ENCODE measurements around the gene TSPEAR. TPM values are rescaled to one million over a fixed set of nuclear protein-coding genes. Genes with fewer than 3 reads are reported as not detected.

The TSPEAR gene
- total RNA-seq, 1 experiment from 2014 or later = 0.32 TPM

DNA sequence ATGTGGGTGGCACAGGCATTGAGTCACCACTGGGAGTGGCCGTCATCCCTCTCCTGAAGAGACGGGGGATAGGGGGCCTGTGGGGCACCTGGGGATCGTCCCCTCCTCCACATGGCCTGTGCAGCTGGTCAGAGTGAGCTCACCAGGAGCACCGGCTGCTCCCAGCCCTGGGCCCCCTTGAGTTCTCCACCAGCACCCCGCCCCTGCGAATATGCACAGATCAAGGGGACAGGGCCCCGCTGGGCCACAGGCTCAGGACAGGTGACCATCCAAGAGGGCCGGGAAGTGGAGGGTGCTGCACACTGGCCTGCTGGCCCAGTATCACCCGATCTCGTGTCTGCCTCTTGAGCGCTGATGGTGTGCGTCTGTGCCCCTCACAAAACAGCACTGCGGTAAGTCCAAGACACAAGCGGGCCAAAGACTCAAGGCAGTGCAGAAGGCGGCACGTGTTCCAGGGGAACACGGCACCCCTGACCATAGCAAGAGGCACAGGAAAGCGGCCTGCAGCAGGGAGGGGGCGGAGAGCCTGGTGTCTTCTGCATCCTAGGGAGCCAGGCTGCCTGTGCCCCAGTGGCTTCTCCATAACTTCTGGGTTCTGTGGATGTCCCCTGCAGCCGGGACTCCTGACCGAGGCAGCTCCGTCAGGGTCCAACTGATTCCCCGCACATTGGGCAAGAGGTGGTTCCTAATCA lies 18.1 kb upstream of the TSPEAR start:
- intact Hi-C loops (cut with micrococcal nuclease; ENCODE audit: unreplicated experiment) = no loop called here
- no peaks in the 10 kb centered on the region for H3K9me3 ChIP-seq
- H3K27me3 ChIP-seq (replicated peaks; ENCODE audit: control insufficient read depth, insufficient read depth, low read length) = no peaks in the 10 kb centered on the region
- ChIA-PET POLR2A (no interaction called here), CTCF (no interaction called here)
- Mint-ChIP-seq H3K36me3 (ENCODE audit: insufficient read depth, unreplicated experiment) (no peaks in the 10 kb centered on the region), H3K27me3 (ENCODE audit: insufficient read depth, unreplicated experiment) (no peaks in the 10 kb centered on the region), H3K4me1 (ENCODE audit: low read depth, unreplicated experiment) (no peaks in the 10 kb centered on the region), H3K9me3 (ENCODE audit: unreplicated experiment) (no peaks in the 10 kb centered on the region), H3K4me3 (ENCODE audit: unreplicated experiment) (no peak overlapping the region), H3K27ac (ENCODE audit: unreplicated experiment) (no peak overlapping the region)
- H3K4me3 ChIP-seq (ENCODE audit: low read depth, low read length) = no peak overlapping the region
- no peaks in the 10 kb centered on the region for H3K36me3 ChIP-seq (ENCODE audit: control insufficient read depth, insufficient read depth, low read length)
- no TSS peak for BruUV-seq (replicated peaks)
- no peak for DNase-seq
- no peaks in the 10 kb centered on the region for H3K4me1 ChIP-seq
- TF ChIP-seq, protein P1, sequence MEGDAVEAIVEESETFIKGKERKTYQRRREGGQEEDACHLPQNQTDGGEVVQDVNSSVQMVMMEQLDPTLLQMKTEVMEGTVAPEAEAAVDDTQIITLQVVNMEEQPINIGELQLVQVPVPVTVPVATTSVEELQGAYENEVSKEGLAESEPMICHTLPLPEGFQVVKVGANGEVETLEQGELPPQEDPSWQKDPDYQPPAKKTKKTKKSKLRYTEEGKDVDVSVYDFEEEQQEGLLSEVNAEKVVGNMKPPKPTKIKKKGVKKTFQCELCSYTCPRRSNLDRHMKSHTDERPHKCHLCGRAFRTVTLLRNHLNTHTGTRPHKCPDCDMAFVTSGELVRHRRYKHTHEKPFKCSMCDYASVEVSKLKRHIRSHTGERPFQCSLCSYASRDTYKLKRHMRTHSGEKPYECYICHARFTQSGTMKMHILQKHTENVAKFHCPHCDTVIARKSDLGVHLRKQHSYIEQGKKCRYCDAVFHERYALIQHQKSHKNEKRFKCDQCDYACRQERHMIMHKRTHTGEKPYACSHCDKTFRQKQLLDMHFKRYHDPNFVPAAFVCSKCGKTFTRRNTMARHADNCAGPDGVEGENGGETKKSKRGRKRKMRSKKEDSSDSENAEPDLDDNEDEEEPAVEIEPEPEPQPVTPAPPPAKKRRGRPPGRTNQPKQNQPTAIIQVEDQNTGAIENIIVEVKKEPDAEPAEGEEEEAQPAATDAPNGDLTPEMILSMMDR (IDR thresholded peaks at IDR 0.05; ENCODE audit: insufficient read depth in 1 of 2, low read depth in 1 of 2, low read length in 1 of 2, severe bottlenecking in 1 of 2, unreplicated experiment in 1 of 2) = no peak

DNA sequence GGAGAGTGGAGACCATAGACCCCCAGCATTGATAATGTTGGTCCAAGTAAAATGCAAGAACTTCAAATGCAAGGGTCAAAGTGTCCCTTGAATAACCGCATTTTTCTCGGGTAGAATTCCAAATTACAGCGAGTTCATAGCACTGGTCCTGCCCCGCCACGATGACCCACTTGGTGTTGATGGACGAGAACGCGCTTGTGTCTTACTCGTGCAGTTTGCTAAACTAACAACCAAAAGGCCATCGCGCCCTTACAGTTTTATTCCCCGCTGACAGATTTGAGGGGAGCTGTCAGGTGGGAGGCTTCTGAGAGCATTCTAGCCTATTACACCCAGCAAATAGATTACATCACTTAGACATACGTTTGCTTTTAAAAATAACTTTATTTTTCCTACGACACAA lies 17.3 kb upstream of the TSPEAR start:
- no peaks in the 10 kb centered on the region for H3K27me3 ChIP-seq (replicated peaks; ENCODE audit: control insufficient read depth, insufficient read depth, low read length)
- no peaks in the 10 kb centered on the region for H3K36me3 ChIP-seq (ENCODE audit: control insufficient read depth, insufficient read depth, low read length)
- TF ChIP-seq, protein P1 (IDR thresholded peaks at IDR 0.05; ENCODE audit: insufficient read depth in 1 of 2, low read depth in 1 of 2, low read length in 1 of 2, severe bottlenecking in 1 of 2, unreplicated experiment in 1 of 2) = no peak
- DNase-seq = no peak
- BruUV-seq (replicated peaks) = no TSS peak
- peaks cover 2% of the 10 kb centered on the region for H3K27me3 Mint-ChIP-seq (ENCODE audit: insufficient read depth, unreplicated experiment)
- POLR2A ChIA-PET = no interaction called here
- no peaks in the 10 kb centered on the region for H3K4me1 ChIP-seq
- H3K9me3 Mint-ChIP-seq (ENCODE audit: unreplicated experiment) = no peaks in the 10 kb centered on the region
- intact Hi-C loops (cut with micrococcal nuclease; ENCODE audit: unreplicated experiment) = no loop called here
- H3K27ac Mint-ChIP-seq (ENCODE audit: unreplicated experiment) = no peak overlapping the region
- no peaks in the 10 kb centered on the region for H3K36me3 Mint-ChIP-seq (ENCODE audit: insufficient read depth, unreplicated experiment)
- H3K4me3 Mint-ChIP-seq (ENCODE audit: unreplicated experiment) = no peak overlapping the region
- CTCF ChIA-PET = no interaction called here
- H3K9me3 ChIP-seq = no peaks in the 10 kb centered on the region
- H3K4me3 ChIP-seq (ENCODE audit: low read depth, low read length) = no peak overlapping the region
- no peaks in the 10 kb centered on the region for H3K4me1 Mint-ChIP-seq (ENCODE audit: low read depth, unreplicated experiment)

DNA sequence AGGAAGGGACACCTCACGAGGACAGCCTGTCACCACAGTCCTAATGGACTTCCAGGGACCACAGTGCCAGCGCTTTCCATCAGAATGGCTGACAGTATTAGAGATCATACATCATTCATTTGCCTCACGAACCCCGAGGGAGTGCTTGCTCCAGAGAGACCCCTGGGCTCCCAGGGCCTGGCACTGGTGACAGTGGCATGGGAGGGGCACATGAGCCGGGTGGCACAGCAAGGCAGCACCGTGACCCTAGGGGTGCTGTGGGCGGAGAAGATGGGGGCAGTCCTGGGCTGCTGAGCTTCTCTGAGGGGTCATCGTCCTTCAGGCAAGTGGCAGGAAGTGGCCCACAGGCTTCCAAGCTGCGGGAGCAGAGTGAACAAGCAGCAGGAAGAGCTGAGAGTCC lies 16.4 kb upstream of the TSPEAR start:
- no TSS peak for BruUV-seq (replicated peaks)
- Mint-ChIP-seq H3K4me1 (ENCODE audit: low read depth, unreplicated experiment) (no peaks in the 10 kb centered on the region), H3K36me3 (ENCODE audit: insufficient read depth, unreplicated experiment) (no peaks in the 10 kb centered on the region), H3K4me3 (ENCODE audit: unreplicated experiment) (no peak overlapping the region), H3K9me3 (ENCODE audit: unreplicated experiment) (no peaks in the 10 kb centered on the region), H3K27me3 (ENCODE audit: insufficient read depth, unreplicated experiment) (peaks cover 2% of the 10 kb centered on the region), H3K27ac (ENCODE audit: unreplicated experiment) (no peak overlapping the region)
- Histone ChIP-seq H3K36me3 (ENCODE audit: control insufficient read depth, insufficient read depth, low read length) (no peaks in the 10 kb centered on the region), H3K4me1 (no peaks in the 10 kb centered on the region), H3K4me3 (ENCODE audit: low read depth, low read length) (no peak overlapping the region), H3K9me3 (no peaks in the 10 kb centered on the region), H3K27me3 (replicated peaks; ENCODE audit: control insufficient read depth, insufficient read depth, low read length) (no peaks in the 10 kb centered on the region)
- POLR2A ChIA-PET = no interaction called here
- CTCF ChIA-PET = no interaction called here
- TF ChIP-seq, protein P1 (IDR thresholded peaks at IDR 0.05; ENCODE audit: insufficient read depth in 1 of 2, low read depth in 1 of 2, low read length in 1 of 2, severe bottlenecking in 1 of 2, unreplicated experiment in 1 of 2) = no peak
- DNase-seq = no peak
- intact Hi-C loops (cut with micrococcal nuclease; ENCODE audit: unreplicated experiment) = no loop called here

Measured in Caco-2 (cell line).